Endothelial cell of coronary artery (primary cell): ENCODE measurements around the gene POLG2. TPM values are rescaled to one million over a fixed set of nuclear protein-coding genes. Genes with fewer than 3 reads are reported as not detected.

ENCODE experiments used
- total RNA-seq: library from RNA; depleted of rRNA; stranded (reverse); fragments of >200 nt; gene quantifications from 2 replicates; pipeline ENCODE4 v1.2.3, GENCODE V29; 2014

POLG2 gene
- total RNA-seq = 7.2 and 12.2 TPM in 2 replicates

DNA sequence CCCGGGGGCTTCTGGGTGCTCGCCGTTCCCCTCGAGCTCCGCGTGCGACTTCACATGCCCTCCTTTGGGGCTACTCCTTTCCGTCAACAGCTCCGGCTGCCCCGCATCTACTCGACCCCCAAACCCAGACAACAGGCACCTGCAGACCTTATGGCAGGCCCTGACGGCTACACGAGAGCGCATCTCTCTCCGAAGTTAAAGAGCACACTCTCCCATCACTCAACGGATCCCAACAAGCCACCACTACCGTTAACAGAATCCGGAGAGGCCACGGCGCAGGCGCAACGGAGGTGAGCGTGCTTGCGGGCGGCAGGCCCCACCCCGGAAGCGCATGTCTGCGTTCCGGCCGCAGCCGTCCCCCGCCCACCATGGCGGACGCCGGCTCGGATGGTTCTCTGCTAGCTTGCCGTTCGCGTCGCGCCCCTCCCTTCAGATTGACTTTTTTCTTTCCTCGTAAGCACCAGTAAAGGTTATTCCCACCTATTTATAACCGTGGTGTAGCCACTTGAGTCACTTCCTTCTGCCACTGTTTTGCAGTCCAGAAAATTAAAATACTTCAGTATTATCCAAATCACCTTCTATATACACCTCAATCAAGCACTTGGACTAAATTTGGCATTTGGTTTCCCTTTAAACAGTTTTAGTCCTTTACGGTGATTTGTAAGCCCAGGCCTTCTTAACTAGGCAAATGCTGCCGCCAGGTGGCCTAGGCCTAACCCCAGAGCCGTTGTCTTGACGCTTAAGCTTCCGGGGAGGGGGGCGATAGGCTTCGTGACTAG, at the start of gene POLG2:
POLG2 (minus strand) TSS at position 269 of the 779 bp plus-strand sequence; CDS start at position 183, 86 bp downstream.

DNA sequence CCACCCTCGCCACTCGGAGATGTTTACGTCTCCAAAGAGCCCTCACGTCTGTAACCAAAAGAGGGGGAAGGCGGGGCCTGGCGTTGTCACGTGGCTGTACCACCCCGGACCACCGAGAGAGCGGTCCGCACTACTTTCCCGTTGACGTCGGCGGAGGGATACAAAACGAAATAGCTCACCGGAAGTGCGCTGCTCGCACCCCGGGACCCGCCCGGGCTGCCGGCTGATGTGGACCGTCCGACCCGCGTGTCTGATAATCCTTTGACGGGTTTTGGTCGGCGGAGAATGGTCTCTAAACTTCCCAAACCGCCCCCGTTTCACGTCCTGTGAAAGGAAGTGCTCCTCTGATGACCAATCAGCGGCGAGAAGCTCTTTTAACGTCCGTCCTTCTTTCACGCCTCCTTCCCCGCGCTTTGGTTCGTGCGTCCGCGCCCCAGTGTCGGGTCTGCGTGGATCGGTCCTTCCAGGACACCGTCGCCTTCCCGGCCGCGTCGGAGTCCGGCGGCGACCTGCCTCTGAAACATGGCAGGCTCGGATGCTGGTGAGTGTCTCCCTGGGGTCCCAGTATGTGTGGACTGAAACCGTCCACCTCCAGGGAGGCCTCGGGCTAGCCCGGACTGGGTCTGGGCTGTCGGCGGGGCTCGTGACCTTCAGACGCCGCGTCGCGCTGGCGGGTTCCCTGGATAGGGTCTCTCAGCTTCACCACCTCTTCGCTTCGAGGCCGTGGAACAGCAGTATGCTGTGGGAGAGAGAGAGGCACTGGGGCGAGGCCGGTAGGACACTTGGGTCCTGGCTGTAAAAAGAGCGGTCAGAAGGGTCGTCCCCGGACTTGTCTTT, 9.9 kb upstream of the POLG2 start, which contains the start of gene CEP95:
CEP95 (plus strand) TSS at position 402 of the 837 bp plus-strand sequence; CDS start at position 523, 121 bp downstream.

DNA sequence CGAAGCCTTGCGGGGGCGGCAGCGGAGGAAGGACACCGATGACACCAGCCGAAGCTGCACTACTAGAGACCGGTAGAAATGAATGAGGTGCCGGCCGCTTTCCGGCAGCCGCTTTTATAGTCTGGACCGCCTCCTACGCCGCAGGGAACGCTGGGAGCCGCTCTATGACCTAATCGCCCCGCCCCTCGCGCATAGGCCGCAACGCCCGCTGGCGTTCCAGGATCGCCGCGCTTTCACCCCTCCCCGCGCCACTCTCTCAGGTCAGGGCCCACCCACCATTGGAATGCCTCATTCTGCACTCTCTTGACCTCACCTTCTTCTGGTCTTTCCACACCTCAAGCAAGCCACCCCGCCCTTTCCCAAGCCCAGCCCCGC, 9.3 kb upstream of the POLG2 start, which contains the start of gene DDX5:
DDX5 (minus strand) TSS at position 89 of the 375 bp plus-strand sequence. CDS start 170 bp downstream, outside the sequence.

DNA sequence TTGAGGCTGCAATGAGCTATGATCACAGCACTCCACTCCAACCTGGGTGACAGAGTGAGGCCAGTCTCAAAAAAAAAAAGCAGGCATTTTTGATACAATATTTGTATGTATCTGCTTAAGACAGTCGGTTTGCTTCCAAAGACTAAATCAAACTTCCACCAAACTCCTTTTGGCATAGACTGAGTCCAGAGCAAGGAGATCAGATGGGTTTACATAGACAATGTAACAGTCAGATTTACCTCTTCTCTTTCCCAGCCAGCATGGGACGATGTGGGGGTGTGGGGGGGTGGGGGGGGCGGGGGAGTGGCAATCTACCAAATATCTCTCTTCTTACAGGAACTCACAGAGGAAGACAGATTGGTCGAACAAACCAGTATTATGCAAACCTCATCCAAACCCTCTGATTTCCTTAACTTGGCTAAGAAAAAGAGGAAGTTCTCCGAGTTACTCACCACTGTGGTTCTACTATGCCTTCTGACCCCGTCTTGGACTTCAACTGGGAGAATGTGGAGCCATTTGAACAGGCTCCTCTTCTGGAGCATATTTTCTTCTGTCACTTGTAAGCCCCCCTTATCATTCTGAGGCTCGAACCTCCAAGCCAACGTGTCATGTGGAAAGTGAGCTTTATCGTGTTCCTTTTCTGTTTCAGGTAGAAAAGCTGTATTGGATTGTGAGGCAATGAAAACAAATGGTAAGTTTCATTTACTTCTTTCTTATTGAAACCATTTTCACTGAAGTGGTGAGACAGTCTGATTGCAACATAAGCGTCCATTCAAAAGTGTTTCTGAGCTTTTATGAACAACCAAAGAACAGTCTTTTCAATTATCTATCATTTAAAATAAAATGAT, 48.0 kb downstream of the POLG2 start, which contains the start of gene MILR1:
MILR1 (plus strand) TSS at position 451 of the 848 bp plus-strand sequence; CDS start at position 505, 54 bp downstream.

Other genes with a start within 250 kb of the POLG2 start
- 17.8 and 23.7 TPM in 2 replicates for gene TEX2, start 233.8 kb downstream of the POLG2 start, total RNA-seq
- 531 and 585 TPM in 2 replicates for gene PECAM1, start 106.2 kb downstream of the POLG2 start, total RNA-seq
- gene MILR1, start 47.9 kb downstream of the POLG2 start, total RNA-seq = 2.7 and 6.9 TPM in 2 replicates
- gene DDX5, start 9.2 kb upstream of the POLG2 start, total RNA-seq = 430 and 665 TPM in 2 replicates
- 18.3 and 21.6 TPM in 2 replicates for gene CEP95, start 9.9 kb upstream of the POLG2 start, total RNA-seq
- gene SMURF2, start 165.3 kb upstream of the POLG2 start, total RNA-seq = 181 and 255 TPM in 2 replicates